B cell (primary cell): ENCODE measurements around the gene EFNA2. TPM values are rescaled to one million over a fixed set of nuclear protein-coding genes. Genes with fewer than 3 reads are reported as not detected.
A peak's percentile ranks its signal among the peaks of the same experiment; 100 is the strongest.

Experiments used
- ATAC-seq: fragments of 200-7000 bp; cut with Tn5 transposase; one replicate; pipeline ENCODE4 v1.10.0; 2021; ENCODE audit warnings: low read depth, mild to moderate bottlenecking, moderate number of reproducible peaks, moderate library complexity
- CTCF ChIA-PET: fragments of 350-600 bp; sonication (Branson Sonifier 250); formaldehyde crosslinking; loops from one replicate; lab custom pipeline; 2021; ENCODE audit warnings: antibody characterized with exemption, inconsistent platforms; lab: Charles Lee
- POLR2A ChIA-PET: fragments of 350-600 bp; sonication (Branson Sonifier 250); formaldehyde crosslinking; loops from one replicate; lab custom pipeline; 2021; ENCODE audit warnings: antibody characterized with exemption; lab: Charles Lee
- DNase-seq: peaks from one replicate; pipeline ENCODE4 v3.0.0; 2013
- H2AFZ ChIP-seq: 2 replicates; pipeline ENCODE4 v1.6.1; 2012; ENCODE audit warnings: mild to moderate bottlenecking, low read depth, low read length; ENCODE audit not compliant: insufficient read depth, poor library complexity, severe bottlenecking
- H3K27ac ChIP-seq, 2 donors: 1 replicate in 1 of 2; 2 replicates in 1 of 2; pipeline ENCODE4 v1.5.1; 2012 to 2013; ENCODE audit warnings: low read length in 2 of 2, mild to moderate bottlenecking in 2 of 2, moderate library complexity in 1 of 2
- H3K27me3 ChIP-seq, 4 experiments: fragments of 200-600 bp in 1 of 4; sonication (generic) in 1 of 4; replicated peaks in 1 of 4; 1 replicate in 2 of 4; 2 replicates in 2 of 4; pipeline versions ENCODE4 v1.6.1 to v1.7.0; 2013 to 2016; ENCODE audit warnings: low read length in 3 of 4, mild to moderate bottlenecking in 2 of 4, mixed read lengths in 1 of 4, moderate library complexity in 1 of 4; ENCODE audit not compliant: insufficient read depth in 4 of 4, control insufficient read depth in 3 of 4; ENCODE audit errors: control extremely low read depth in 1 of 4
- H3K36me3 ChIP-seq, 2 experiments: replicated peaks in 1 of 2; 1 replicate in 1 of 2; 2 replicates in 1 of 2; pipeline versions ENCODE4 v1.6.1 to v1.7.1; 2013; ENCODE audit warnings: low read length in 1 of 2; ENCODE audit not compliant: insufficient read depth in 2 of 2, control insufficient read depth in 1 of 2; ENCODE audit errors: control extremely low read depth in 1 of 2, extremely low read depth in 1 of 2
- H3K4me1 ChIP-seq, 2 donors: fragments of 200-600 bp in 1 of 2; sonication (generic) in 1 of 2; 1 replicate in 1 of 2; 2 replicates in 1 of 2; pipeline versions ENCODE4 v1.5.1 to v1.6.1; 2013 to 2017; ENCODE audit warnings: low read length in 2 of 2; ENCODE audit not compliant: control insufficient read depth in 2 of 2, insufficient read depth in 2 of 2
- H3K4me2 ChIP-seq: replicated peaks from 2 replicates; pipeline ENCODE3; 2012; ENCODE audit warnings: mild to moderate bottlenecking, low read depth, low read length; ENCODE audit not compliant: poor library complexity, severe bottlenecking
- H3K4me3 ChIP-seq, 5 experiments: fragments of 200-600 bp in 1 of 5; sonication (generic) in 1 of 5; 1 replicate in 3 of 5; 2 replicates in 2 of 5; pipeline versions ENCODE4 v1.5.1 to v1.7.0; 2011 to 2016; ENCODE audit warnings: low read length in 4 of 5, mild to moderate bottlenecking in 4 of 5, low read depth in 2 of 5, control low read depth in 1 of 5, moderate library complexity in 1 of 5; ENCODE audit not compliant: insufficient read depth in 1 of 5; ENCODE audit errors: control extremely low read depth in 1 of 5, extremely low read depth in 1 of 5
- H3K79me2 ChIP-seq: fragments of 200-600 bp; sonication (generic); one replicate; pipeline ENCODE4 v1.6.0; 2016; ENCODE audit warnings: low read length; ENCODE audit not compliant: control insufficient read depth, insufficient read depth
- H3K9ac ChIP-seq: fragments of 200-600 bp; sonication (generic); 2 replicates; pipeline ENCODE4 v1.6.1; 2017; ENCODE audit warnings: mild to moderate bottlenecking, low read length, moderate library complexity
- H3K9me3 ChIP-seq, 3 donors: one replicate each; pipeline versions ENCODE4 v1.6.1 to v1.7.1; 2013; ENCODE audit warnings: low read length in 2 of 3; ENCODE audit not compliant: control insufficient read depth in 2 of 3, insufficient read depth in 1 of 3; ENCODE audit errors: control extremely low read depth in 1 of 3
- H4K20me1 ChIP-seq: 2 replicates; pipeline ENCODE4 v1.6.0; 2012; ENCODE audit warnings: mild to moderate bottlenecking, low read length; ENCODE audit not compliant: insufficient read depth, control insufficient read depth, poor library complexity, severe bottlenecking
- H3K27ac Mint-ChIP-seq: one replicate; pipeline ENCODE4 v1.8.0; 2021; ENCODE audit warnings: mixed read lengths
- H3K27me3 Mint-ChIP-seq: one replicate; pipeline ENCODE4 v1.8.0; 2021; ENCODE audit warnings: mixed read lengths
- H3K4me1 Mint-ChIP-seq: one replicate; pipeline ENCODE4 v1.8.0; 2021; ENCODE audit warnings: mixed read lengths
- H3K4me3 Mint-ChIP-seq: one replicate; pipeline ENCODE4 v1.8.0; 2021; ENCODE audit warnings: mixed read lengths
- H3K9me3 Mint-ChIP-seq: one replicate; pipeline ENCODE4 v1.8.0; 2022; ENCODE audit warnings: mixed read lengths; ENCODE audit not compliant: insufficient read depth
- CTCF ChIP-seq: fragments of 200-600 bp; IDR thresholded peaks from one replicate; pipeline ENCODE4 v1.8.0; 2022; ENCODE audit warnings: antibody characterized with exemption, mild to moderate bottlenecking
- EZH2 ChIP-seq: IDR thresholded peaks from 2 replicates; pipeline ENCODE4 v1.6.1; 2012; ENCODE audit warnings: borderline replicate concordance, low read depth, mild to moderate bottlenecking, moderate library complexity, low read length; ENCODE audit not compliant: insufficient read depth, poor library complexity, severe bottlenecking
- WGBS: methylation state at CpG from one replicate; pipeline ENCODE4 v1.1.5; 2013; ENCODE audit warnings: missing lambda C conversion rate; ENCODE audit not compliant: insufficient coverage; 5-methylcytosine and 5-hydroxymethylcytosine counted together
- intact Hi-C: fragments of 100-400 bp; cut with micrococcal nuclease; formaldehyde crosslinking; loops from one replicate; pipeline ENCODE4 v1.10.0; 2022
- polyA plus RNA-seq: library from polyadenylated mRNA; depleted of rRNA; stranded (reverse); fragments of >200 nt; gene quantifications from 2 replicates; pipeline ENCODE4 v1.2.3, GENCODE V29; 2012
- total RNA-seq, 2 donors: library from RNA; stranded (reverse); fragments of 120-200 nt in 1 of 2; gene quantifications; 1 replicate in 1 of 2; 2 replicates in 1 of 2; pipeline versions ENCODE4 v1.2.3 to v1.2.4, GENCODE V29; 2013 to 2022

The EFNA2 gene
- total and polyA plus RNA-seq, 2 donors (not counting 1 experiment from before 2014, with no cell fraction given): not detected

GRCh38 chr19:1262623-1263123 is 23.0 kb upstream of the EFNA2 start:
- no peak for DNase-seq
- Mint-ChIP-seq H3K4me3 (peak overlapping the region; percentile 97), H3K4me1 (peaks cover 80% of the 10 kb centered on the region), H3K27ac (peak overlapping the region; percentile 100), H3K27me3 (no peaks in the 10 kb centered on the region), H3K9me3 (no peaks in the 10 kb centered on the region)
- Histone ChIP-seq H2AFZ (no peak overlapping the region), H3K4me2 (peak overlapping the region; percentile 99), H3K4me1 (peaks cover 74 to 91% of the 10 kb centered on the region in 2 donors), H4K20me1 (peaks cover 16% of the 10 kb centered on the region), H3K9me3 (no peaks in the 10 kb centered on the region), H3K79me2 (peaks cover 29% of the 10 kb centered on the region), H3K9ac (peak overlapping the region; percentile 98), H3K27me3 (no peaks in the 10 kb centered on the region), H3K27ac (peak overlapping the region; percentile 96 to 99), H3K4me3 (peak overlapping the region in 4 of 5 experiments; percentile 81 to 95 (median 84)), H3K36me3 (peaks cover 0 to 5% of the 10 kb centered on the region in 2 experiments)
- intact Hi-C loops: loop anchor here (5.0 kb wide), 1 partner anchor 355 kb away; no protein-coding TSS in a partner anchor
- ChIA-PET POLR2A (interaction anchor here (0.6 to 11.0 kb wide), 6 partner anchors 6 to 916 kb away, joined by 5 to 402 read pairs (median 22); partner anchors contain the start of genes ATP5F1D and MIDN), CTCF (interaction anchor here (7.6 to 10.0 kb wide), 2 partner anchors 9 to 19 kb away, joined by 113 to 658 read pairs; partner anchors contain the start of gene ATP5F1D)
- no peak for ATAC-seq
- TF ChIP-seq CTCF (no peak), EZH2 (no peak)
- 25% methylated on average over 12 of the region's 21 CpGs for WGBS

DNA sequence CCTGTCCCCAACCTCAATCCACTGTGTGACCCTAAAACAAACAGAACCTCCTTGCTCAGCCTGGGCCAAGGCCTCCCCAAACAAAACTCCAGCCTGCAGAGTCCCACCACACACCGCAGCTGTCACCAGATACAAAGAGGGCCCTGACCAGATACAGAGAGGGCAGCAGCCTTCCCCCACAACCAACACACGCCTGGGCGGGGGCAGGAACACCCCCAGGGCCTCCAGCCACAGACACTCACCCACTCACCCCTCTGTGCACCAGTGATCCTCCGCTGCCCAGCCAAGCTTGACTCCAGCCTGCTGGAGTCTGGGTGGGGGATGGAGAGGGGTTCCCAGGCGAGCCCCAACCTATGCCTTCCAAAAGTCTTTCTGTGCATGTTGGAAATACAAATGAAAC is 22.5 kb upstream of the EFNA2 start:
- peak overlapping the region; percentile 96 to 99 for H3K27ac ChIP-seq
- peaks cover 79% of the 10 kb centered on the region for H3K4me1 Mint-ChIP-seq

More for the DNA sequence above, 22.5 kb upstream of the EFNA2 start:
- Histone ChIP-seq H3K4me1 (peaks cover 74 to 91% of the 10 kb centered on the region in 2 donors), H3K4me3 (peak overlapping the region in 4 of 5 experiments; percentile 81 to 95 (median 84)), H4K20me1 (peaks cover 16% of the 10 kb centered on the region), H3K9ac (peak overlapping the region; percentile 98), H3K36me3 (peaks cover 0 to 2% of the 10 kb centered on the region in 2 experiments), H3K4me2 (peak overlapping the region; percentile 99), H3K79me2 (peaks cover 29% of the 10 kb centered on the region), H2AFZ (no peak overlapping the region), H3K27me3 (no peaks in the 10 kb centered on the region), H3K9me3 (no peaks in the 10 kb centered on the region)
- DNase-seq (peak; percentile 72), ATAC-seq (no peak)
- TF ChIP-seq EZH2 (no peak), CTCF (no peak)
- ChIA-PET POLR2A (interaction anchor here (0.6 to 11.0 kb wide), 6 partner anchors 7 to 915 kb away, joined by 5 to 402 read pairs (median 22); partner anchors contain the start of genes ATP5F1D and MIDN), CTCF (interaction anchor here (7.6 to 10.0 kb wide), 2 partner anchors 9 to 19 kb away, joined by 113 to 658 read pairs; partner anchors contain the start of gene ATP5F1D)
- Mint-ChIP-seq H3K9me3 (no peaks in the 10 kb centered on the region), H3K4me3 (peak overlapping the region; percentile 97), H3K27ac (peak overlapping the region; percentile 100), H3K27me3 (no peaks in the 10 kb centered on the region)
- WGBS: 6% methylated on average over 3 of the region's 5 CpGs
- intact Hi-C loops: loop anchor here (5.0 kb wide), 1 partner anchor 356 kb away; no protein-coding TSS in a partner anchor
